HEK293 (cell line): ENCODE data around the gene BIVM.
A peak's percentile ranks its signal among the peaks of the same experiment; 100 is the strongest.

Experiments used
- CTCF ChIP-seq: fragments of 450-650 bp; formaldehyde crosslinking; IDR thresholded peaks from 2 replicates; pipeline ENCODE4 v1.5.1; 2016; ENCODE audit warnings: missing biosample characterization, missing genetic modification characterization
- HOXA7 ChIP-seq: sonication (generic); formaldehyde crosslinking; IDR thresholded peaks from 2 replicates; pipeline ENCODE4 v1.8.1; 2022; ENCODE audit warnings: missing genetic modification reagents, borderline replicate concordance
- SP3 ChIP-seq: fragments of 450-650 bp; formaldehyde crosslinking; IDR thresholded peaks from 2 replicates; pipeline ENCODE4 v1.5.1; 2016; ENCODE audit warnings: missing biosample characterization, missing genetic modification characterization
- ZBTB26 ChIP-seq: fragments of 450-650 bp; formaldehyde crosslinking; optimal IDR thresholded peaks from 2 replicates; pipeline ENCODE3; 2016; ENCODE audit warnings: missing biosample characterization, mild to moderate bottlenecking, missing genetic modification characterization
- ZFP37 ChIP-seq: fragments of 450-650 bp; formaldehyde crosslinking; IDR thresholded peaks from 2 replicates; pipeline ENCODE4 v1.5.1; 2016; ENCODE audit warnings: missing biosample characterization, missing genetic modification characterization
- ZNF10 ChIP-seq: fragments of 450-650 bp; formaldehyde crosslinking; IDR thresholded peaks from 2 replicates; pipeline ENCODE4 v1.5.1; 2017; ENCODE audit warnings: missing biosample characterization, missing genetic modification characterization
- ZNF214 ChIP-seq: fragments of 450-650 bp; formaldehyde crosslinking; IDR thresholded peaks from 2 replicates; pipeline ENCODE4 v1.5.1; 2017; ENCODE audit warnings: missing biosample characterization, mild to moderate bottlenecking, missing genetic modification characterization, borderline replicate concordance
- ZNF292 ChIP-seq: fragments of 450-650 bp; formaldehyde crosslinking; IDR thresholded peaks from 2 replicates; pipeline ENCODE4 v1.5.1; 2016; ENCODE audit warnings: low read depth, missing biosample characterization, missing genetic modification characterization, borderline replicate concordance
- ZNF561 ChIP-seq: fragments of 450-650 bp; IDR thresholded peaks from 2 replicates; pipeline ENCODE4 v1.5.1; 2018; ENCODE audit warnings: missing biosample characterization, missing genetic modification characterization, borderline replicate concordance
- ZNF610 ChIP-seq: fragments of 450-650 bp; formaldehyde crosslinking; IDR thresholded peaks from 2 replicates; pipeline ENCODE4 v1.5.1; 2016; ENCODE audit warnings: missing biosample characterization, missing genetic modification characterization, borderline replicate concordance
- ZNF664 ChIP-seq: fragments of 450-650 bp; formaldehyde crosslinking; IDR thresholded peaks from 2 replicates; pipeline ENCODE4 v1.5.1; 2016; ENCODE audit warnings: missing biosample characterization, missing genetic modification characterization
- ZSCAN5A ChIP-seq: fragments of 450-650 bp; formaldehyde crosslinking; IDR thresholded peaks from 2 replicates; pipeline ENCODE4 v1.5.1; 2016; ENCODE audit warnings: missing biosample characterization, missing genetic modification characterization

DNA sequence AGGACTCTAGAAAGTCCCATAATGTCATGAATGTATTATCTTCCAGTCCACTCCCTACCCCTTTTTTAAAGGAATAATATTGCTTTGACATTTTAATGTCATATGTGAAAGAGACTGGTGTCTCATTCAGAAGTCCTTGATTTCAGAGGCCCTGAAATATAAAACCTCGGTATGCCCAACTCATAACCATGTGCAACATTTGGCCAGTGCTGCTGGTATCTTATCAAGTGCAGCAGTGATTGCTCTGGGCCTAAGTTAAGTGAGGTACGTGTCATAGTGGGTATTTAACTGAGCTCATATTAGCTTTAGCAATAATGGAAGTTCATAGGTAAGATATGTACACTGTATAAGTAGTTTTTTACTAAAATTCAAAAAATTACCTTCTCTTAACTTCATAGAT lies 40.1 kb upstream of the BIVM start:
- TF ChIP-seq ZNF214 (tag by site-specific recombination) (no peak), CTCF (tag by site-specific recombination) (no peak), ZSCAN5A (tag by site-specific recombination) (no peak), ZNF292 (no peak), ZNF664 (peak; percentile 21; the same call in 1 of the 2 replicates), ZNF610 (tag by site-specific recombination) (no peak), ZNF561 (tag by site-specific recombination) (no peak), ZBTB26 (tag by site-specific recombination) (no peak), HOXA7 (CRISPR knock-in tag) (no peak), ZFP37 (tag by site-specific recombination) (no peak), ZNF10 (tag by site-specific recombination) (no peak), SP3 (tag by site-specific recombination) (no peak)
